Effector CD8-positive, alpha-beta T cell (primary cell): Measurements from ENCODE around the gene CYP4B1.
"Not testable (repeated sequence)": the region's sequence is repeated elsewhere in the genome, so short reads cannot be mapped to it uniquely, and the experiment has no call there.

Source experiments
- DNase-seq: peaks from one replicate; lab custom pipeline; 2025; lab: John Stamatoyannopoulos, UW
- total RNA-seq, 4 experiments: gene quantifications; one replicate each; lab custom pipeline; 2026; lab: John Stamatoyannopoulos, UW

Gene CYP4B1
- 0 to 0.09 (median 0) reads per million in 4 experiments for total RNA-seq

DNA sequence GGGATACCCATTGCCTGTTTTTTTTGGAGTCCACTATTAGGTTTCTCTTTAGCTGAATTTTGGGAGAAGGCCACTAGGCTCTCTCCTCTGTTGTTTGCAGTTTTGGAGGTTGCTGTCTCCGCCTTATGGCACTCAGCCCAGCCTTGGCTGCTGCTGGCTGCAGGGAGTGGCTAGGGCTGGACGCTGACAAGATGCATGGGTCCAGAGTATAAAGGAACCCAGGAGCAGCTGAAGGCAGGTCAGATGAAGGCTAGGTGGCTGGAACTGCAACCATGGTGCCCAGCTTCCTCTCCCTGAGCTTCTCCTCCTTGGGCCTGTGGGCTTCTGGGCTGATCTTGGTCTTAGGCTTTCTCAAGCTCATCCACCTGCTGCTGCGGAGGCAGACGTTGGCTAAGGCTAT is at the start of gene CYP4B1:
Gene CYP4B1 (plus strand): TSS at position 237 of the 400 bp plus-strand sequence. CDS start 36 bp downstream, at position 273.
- DNase-seq, result no peak

DNA sequence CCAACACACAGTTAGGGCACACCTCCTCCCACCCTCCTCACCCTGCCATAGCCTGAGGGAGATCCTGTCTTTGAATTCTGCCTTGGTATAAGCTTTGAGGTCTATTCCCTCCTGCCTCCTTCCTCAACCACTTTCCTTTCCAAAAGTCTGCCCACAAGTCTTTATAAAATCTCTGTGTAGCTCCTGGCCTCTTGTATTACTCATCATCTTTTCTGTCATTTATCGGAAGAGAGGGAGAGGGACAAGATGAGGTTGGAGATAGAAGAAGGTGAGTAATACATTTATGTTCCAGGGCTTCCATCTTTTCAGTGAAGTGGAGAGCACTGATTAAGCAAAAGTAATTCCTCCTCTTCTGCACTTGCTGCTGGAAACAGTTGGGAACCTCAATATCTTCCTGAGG is 49.4 kb upstream of the CYP4B1 start:
- no peak for DNase-seq

DNA sequence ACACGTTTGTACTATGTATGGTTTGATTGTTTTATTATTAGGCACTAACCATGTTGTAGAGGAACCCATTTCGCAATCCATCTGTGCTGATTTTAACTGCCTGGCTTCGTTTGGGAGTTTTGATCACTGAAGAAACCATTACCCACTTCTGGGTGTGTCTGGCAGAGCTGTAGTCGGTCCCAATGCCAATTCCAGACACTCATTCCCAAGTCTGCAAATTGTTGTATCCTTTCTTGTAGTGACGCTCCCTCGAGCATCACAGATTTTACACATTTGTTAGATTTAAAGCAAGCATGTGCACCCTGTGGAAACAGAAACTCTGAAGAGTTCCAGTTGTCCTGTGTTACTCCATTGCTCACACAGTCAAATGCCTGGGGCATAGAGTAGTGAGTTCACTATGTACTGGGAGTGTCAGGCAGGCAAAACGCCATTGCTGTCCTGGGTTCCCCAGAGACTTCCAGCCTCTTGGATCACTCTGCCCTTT is 48.9 kb upstream of the CYP4B1 start:
- DNase-seq, result no peak

DNA sequence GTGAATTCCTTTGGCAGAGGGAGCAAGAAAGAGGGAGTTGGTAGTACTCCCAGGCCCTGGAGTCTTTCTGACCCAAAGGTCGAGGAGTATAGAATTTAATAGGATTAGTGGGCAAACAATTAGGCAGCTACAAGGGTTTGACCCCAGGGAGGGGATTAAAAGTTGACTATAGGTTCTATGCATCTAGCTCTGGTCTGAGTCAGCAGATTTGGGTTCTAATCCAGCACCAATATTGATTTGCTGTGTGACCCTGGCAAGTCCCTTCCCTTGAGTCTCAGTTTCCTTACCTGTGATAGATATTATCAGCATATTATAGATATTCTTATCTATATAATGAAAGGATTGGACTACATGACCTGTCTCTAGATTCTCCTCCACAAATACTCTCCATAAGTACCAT is 44.9 kb upstream of the CYP4B1 start:
- no peak for DNase-seq

DNA sequence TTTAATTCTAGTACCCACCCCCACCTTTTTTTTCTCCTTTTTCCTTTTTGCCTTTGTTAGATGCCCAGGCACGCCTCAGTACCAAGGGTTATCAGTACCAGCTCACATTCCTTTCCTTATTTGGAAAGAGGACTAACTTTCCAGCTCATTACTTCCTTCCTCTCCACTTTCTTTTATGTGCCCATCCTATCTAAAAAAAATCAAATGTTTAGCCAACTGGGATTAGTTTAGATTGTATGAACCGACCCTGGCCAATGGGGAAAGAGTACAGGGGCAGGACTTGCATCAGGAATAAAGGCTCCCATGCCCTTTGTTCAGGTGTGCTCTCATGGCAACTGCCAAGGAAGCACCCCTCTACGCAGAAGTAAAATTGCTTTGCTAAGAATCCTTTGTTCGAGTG is 44.1 kb upstream of the CYP4B1 start:
- DNase-seq, result not testable (repeated sequence)

DNA sequence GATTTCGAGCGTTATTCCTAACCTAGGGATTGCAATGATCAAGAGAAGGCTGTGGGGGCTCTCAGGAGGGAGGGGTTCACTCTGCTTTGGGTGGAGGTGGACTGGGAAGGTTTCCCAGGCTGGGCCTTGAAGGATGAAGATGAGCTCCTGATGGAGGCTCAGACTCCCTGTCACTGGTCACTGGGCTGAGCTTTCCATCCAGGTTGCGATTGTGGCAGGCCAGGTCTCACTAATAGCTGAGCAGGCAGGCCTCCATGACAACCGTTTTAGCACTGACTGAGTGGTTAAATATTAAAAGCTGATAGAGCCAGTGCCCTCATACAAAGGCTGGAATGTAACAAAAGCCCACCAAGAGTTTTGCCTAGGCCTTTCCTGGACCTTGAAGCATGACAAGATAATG is 43.7 kb upstream of the CYP4B1 start:
- DNase-seq, result no peak

DNA sequence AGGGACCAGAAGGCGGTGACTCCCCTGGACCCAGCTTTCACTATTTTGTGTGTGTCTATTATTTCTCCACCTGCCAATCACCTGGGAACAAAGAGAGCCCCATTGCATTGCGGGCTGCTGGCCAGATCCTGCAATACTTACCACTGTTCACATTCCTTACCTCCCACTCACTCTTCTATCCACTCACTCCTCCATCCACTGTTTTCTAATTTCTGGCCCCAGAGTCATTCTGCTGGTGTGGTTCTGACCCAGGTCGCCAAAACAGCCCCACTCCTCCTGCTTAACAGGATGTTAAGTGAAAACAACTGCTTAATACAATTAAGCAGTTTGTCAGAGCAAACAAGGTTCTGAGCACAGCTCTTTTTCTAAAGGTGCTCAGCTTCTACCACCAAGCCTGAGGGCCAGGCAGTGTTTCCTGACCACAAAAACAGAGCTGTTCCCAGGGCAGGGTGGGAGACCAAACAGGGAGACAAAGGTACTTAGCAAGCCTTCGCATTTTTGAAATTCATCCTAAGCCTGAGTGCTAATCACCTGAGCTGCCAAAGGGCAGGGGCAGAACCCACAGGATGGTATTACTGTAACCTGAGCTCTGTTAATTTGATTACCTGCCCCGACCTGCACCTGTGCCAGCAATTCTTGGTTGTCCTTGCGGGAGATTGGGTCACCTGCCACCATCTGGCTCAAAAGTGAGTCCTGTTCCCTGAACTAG is 41.4 kb upstream of the CYP4B1 start:
- no peak for DNase-seq

DNA sequence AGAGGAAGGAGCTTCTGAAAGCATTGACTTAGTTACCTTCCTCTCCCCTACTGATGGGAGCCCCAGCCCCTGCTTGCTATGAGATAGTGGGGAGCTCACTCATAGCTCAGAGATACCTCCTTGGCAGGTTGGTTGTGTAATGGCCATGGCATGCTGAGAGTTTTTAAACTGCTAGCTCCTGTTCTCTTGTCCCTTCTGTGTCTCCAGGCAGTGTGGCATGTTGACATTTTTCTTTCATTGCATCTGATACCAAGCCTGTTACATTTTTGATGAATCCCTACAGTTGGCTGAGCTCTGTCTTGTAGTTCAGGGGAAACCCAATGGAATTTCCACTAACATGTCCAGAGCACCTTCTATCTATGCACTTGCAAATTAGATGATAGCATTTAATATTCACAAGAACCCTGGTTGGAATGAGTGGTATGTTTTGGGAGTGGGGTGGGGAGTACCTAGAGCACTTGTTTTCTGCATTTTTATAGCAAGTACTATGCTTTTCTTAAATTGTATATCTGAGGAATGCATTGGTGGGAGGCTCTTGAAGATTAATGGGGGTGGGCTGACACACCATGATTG is 40.8 kb upstream of the CYP4B1 start:
- DNase-seq, result no peak

DNA sequence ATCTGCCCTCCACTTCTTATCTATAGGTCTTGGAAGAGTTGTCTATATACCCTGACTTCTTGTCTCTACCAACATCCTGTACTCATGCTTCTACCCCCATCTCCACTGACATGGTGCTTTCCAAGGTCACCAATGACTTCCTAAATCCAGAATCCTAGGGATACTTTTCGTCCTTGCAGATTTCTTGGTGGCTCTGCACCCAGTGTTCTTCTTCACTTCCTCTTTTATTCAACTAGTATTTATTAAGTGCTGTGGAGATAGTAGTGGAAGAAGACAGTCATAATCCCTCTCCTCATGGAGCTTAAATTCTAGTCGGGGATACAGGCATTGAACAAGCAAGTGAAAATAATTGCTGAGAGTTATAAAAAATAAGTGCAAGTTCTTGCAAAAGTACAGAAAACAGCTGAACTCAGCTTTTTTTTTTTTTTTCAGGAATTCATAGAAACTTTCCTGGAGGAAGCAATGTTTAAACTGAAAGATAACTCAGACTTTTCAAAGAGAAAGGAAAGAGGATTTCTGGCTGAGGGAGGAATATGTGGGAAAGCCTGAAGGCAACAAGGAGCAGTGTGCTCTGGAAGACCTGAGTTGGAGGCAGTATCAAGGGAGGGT is 38.2 kb upstream of the CYP4B1 start:
- DNase-seq, result no peak

DNA sequence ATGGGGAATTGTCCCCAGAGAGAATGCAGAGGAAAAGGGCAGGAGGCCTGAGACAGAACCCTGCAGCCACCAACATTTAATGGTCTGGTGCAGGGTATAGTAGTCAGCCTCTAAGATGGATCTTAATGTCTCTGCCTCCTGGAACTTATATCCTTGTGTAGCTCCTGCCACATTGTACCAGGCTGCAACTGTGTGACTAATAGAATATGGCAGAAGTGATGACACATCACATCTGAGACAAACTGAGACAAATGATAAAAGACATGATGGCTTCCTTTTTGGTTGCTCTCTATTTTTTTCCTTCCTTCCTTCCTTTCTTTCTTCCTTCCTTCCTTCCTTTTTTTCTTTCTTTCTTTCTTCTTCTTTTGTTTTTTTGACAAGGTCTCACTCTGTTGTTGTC is 37.1 kb upstream of the CYP4B1 start:
- no peak for DNase-seq

DNA sequence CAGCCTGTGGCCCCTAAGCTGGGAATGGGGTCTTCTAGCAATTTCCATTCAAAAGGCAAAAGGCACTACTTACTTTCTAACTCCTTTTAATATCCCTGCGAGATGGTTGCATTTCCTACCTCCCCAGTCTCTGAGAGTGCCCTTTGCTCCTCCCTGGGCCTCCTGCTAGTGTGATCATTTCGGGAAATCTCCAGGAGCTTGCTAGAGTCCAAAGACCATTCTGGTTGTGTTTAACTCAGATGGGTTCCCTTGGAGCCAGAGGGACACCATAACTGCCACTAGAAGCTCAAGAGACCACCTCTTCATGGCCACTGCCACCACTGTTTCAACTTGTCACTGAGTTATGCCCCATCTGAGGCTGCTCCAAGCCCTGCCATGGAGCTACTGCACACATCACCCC is 34.4 kb upstream of the CYP4B1 start:
- no peak for DNase-seq

DNA sequence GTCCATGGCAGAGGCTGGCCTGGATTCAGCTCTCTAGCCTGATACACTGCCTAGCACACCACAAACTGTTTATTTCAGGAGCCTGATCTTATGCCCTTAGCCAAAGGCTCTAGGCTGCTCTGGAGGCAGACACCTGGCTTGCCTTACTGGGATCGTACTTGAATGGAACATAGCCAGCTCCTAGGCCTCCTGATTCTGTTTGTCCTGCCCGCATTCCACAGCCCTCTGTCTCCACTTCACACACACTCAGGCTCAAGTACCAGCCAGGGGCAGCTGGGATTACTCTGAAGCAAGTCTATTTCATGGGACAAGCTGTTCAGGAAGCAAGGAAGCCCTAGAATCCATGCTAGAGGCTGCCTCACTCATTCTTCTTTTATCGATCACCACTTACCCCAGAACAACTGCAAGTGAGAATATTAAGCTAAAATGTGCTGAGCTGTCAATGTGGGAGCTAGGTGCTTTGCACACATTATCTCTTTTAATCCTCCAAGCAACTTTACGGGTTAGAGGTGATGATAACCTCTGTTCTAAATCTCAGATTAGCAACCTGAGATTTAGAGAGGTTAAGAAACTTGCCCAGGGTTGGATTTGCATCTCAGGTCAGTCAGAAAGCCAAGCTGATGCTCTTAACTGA is 31.1 kb upstream of the CYP4B1 start:
- no peak for DNase-seq

DNA sequence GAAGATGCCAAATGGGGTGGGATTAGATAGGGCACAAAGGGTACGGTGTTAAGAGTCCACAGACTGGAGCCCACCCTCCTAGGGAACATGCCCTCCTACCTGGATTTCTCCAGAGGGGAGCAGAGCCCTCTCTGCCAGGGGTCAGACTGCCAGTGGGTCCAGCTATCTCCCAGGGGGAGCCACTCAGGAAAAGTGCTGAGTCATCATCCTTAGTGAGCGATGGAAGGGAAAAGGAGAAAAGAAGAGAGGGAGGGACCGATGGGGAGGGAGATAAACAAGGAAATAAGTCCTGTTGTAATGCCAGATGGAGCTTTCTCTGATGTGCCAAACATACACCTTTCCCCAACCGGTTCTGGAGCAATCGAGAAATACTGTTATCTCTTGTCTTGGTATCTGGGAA is 30.4 kb upstream of the CYP4B1 start:
- DNase-seq, result no peak

DNA sequence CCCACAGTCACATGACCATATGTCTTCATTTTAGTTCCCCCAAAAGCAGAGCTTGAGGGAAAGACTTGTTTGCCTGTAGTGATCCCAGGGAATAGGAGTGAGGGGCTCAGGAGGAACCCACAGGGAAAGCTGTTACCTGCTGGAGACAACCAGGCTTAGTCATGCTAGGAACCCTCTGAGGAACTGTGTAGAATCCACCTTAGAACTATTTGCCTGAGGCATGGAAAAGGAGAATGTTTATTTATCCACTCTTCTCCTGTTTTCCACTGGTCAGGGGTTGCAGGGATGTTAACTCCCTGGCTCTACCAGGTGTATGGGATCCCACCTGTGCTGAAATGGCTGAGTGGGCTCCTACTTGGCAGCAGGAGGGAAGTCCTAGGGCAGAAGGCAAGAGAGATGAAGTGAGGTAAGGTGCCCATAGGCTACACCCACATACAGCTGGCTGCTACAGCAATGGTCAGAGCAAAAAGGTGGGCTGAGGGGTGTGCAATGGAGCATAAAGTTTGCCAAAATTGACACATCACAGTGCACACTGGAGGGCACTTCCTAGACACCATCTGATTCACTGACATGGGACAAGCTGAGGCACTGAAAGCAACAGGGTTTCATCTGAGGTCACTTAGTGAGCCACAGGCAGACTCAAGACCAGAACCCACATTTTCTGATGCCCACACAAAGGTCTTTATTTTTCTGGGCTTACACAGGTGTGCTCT is 29.7 kb upstream of the CYP4B1 start:
- no peak for DNase-seq

DNA sequence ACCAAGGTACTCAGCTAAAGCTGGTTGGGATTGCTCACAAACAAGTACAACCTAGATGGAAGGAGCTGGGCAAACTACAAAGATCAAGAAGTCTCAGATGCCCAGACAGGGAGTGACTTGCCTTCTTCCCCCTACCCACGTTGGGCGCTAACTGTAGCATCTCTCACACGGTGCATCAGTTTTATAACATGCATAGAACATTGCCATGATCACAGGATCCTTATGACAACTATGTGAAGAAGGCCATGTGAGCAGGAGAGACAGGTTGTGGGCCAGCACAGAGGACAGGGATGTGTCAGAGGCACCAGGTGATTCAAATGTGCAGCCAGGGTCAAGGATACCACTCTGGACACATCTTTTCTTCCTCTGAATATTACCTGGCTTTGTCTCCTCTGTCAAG is 28.3 kb upstream of the CYP4B1 start:
- DNase-seq, result no peak

DNA sequence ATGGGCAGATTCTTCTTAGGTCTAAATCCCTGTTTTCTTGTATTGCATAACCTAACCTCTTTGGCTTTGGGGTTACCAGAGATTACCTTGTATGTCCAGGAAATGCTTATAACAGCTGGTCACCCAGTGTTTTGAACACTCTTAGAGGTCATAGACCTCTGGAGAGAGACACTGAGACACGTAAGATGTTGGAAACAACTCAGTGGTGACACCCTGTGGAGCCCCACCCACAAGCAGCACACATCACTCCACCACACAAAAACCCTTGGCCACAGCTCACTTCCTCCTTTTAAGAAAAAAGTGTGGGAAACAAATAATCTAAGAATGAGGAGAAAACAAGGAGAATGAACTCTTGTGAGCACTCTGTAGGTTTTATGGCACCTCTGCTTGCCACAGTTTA is 26.3 kb upstream of the CYP4B1 start:
- no peak for DNase-seq

DNA sequence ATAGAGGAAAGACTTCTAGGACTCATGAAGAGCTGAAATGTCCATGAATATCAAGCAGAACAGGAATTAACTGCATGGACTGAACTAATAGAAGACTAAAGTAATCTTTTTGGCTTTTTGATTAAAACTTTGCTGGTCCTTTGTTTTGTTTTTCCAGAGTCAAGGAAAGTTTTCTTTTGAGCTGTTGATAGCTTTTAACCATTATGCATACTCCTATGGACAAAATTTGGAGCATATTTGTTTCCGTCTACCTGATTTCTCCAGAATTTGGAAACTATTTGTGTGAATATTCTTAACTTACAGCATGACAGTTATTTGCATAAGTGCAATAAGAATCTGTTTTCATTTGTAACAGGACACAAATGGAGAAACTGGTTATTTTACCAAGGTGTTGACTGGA is 24.5 kb upstream of the CYP4B1 start:
- no peak for DNase-seq

DNA sequence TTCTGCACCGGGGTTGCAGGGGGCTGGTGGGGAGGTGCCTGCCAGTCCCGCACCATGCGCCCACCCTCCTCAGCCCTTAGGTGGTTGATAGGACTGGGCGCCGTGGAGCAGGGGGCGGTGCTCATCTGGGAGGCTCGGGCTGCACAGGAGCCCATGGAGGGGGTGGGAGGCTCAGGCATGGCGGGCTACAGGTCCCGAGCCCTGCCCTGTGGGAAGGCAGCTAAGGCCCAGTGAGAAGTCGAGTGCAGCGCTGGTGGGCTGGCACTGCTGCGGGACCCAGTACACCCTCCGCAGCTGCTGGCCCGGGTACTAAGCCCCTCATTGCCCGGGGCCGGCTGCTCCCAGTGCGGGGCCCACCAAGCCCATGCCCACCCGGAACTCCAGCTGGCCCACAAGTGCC is 20.4 kb upstream of the CYP4B1 start:
- DNase-seq, result not testable (repeated sequence)

DNA sequence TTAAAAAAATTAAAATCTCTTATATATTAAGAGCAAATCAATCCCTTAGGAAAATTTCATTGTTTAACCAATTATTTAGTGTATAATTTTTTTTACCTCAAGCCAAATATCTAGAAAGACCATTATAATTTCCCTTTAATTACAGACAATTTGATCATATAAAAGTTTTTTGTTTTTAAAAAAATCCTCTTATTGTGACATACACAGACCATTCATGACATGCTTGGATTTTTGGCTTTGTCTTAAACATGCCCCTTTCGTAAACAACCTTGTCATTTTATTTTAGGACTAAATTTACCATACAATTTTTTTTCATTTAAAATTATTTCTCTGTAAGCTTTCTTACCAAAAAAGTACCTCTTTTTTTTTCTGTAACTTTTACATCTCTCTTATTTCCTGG is 14.2 kb upstream of the CYP4B1 start:
- no peak for DNase-seq

DNA sequence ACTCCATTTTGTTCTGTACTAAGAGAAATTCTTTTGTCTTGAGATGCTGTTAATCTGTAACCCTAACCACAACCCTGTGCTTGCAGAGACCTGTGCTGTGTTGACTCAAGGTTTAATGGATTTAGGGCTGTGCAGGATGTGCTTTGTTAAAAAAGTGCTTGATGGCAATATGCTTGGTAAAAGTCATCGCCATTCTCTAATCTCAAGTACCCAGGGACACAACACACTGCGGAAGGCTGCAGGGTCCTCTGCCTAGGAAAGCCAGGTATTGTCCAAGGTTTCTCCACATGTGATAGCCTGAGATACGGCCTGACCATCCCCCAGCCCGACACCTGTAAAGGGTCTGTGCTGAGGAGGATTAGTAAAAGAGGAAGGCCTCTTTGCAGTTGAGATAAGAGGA is 10.2 kb upstream of the CYP4B1 start:
- DNase-seq, result not testable (repeated sequence)

DNA sequence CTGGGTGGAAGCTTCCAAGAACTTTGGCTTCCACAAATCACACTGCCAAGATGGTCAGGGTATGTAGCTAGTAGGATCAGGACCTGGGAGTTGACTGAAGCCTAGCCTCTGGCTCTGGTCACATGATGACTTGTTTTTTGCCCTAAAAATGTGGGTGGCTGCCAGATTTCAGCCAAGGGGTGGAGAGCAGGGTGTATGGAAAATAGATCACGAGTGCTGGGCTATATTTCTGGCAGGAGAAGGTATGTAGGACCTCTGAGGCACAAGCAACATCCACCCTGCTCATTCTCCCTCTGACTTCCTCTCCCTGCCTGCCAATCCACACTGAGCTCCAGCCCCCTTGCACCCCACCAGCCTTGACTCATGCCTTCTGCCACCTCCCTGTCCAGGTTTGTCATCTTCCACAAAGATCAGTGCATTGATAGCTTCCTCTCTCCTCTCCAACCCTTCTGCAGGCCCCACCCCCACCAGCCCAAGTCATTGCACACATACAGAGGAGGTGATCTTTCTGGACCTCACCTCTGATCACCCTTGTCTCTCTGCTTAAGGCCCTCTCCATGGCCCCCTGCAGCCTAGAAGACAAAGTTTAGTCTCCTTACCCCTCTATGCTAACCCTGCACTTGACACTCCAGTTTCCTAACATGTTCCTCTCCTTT is 8.3 kb upstream of the CYP4B1 start:
- DNase-seq, result no peak

DNA sequence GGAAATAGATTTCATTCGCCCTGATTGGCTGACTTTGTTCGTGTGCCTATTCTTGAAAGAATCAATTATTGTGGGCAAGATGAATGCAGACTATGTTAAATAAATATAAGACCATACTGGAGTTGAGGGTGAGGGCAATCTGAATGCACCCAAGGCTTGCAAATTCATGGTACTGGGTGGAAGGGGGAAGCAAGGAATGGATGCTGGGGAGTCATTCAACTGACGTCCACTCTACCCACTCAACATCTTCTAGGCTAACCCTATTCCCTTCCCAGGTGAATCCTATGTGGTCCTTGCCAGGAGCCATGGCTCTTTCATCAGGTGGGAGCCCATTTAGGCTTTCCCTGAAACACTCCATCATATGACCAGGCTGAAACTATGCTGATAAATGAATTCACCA is 5.7 kb upstream of the CYP4B1 start:
- no peak for DNase-seq
